Mucosa of descending colon (tissue), 3 donors: ENCODE data around the gene VCX2. TPM values are rescaled to one million over a fixed set of nuclear protein-coding genes. Genes with fewer than 3 reads are reported as not detected.
"Not testable (repeated sequence)": the region's sequence is repeated elsewhere in the genome, so short reads cannot be mapped to it uniquely, and the experiment has no call there.

Experiments used
- ATAC-seq: fragments of 200-7000 bp; cut with Tn5 transposase; one replicate; pipeline ENCODE4 v1.9.1; 2020; ENCODE audit warnings: mild to moderate bottlenecking, moderate library complexity
- DNase-seq, 3 donors: peaks; one replicate each; pipeline ENCODE4 v3.0.0-alpha.2; 2020
- H3K36me3 ChIP-seq: fragments of 200-600 bp; one replicate; pipeline ENCODE4 v1.8.0; 2021; ENCODE audit warnings: low read depth, mild to moderate bottlenecking
- H3K4me1 ChIP-seq: fragments of 200-600 bp; one replicate; pipeline ENCODE4 v1.8.0; 2021; ENCODE audit warnings: low read depth, mild to moderate bottlenecking
- H3K4me3 ChIP-seq: fragments of 200-600 bp; one replicate; pipeline ENCODE4 v1.8.0; 2021; ENCODE audit warnings: mild to moderate bottlenecking
- H3K9me3 ChIP-seq: fragments of 200-600 bp; one replicate; pipeline ENCODE4 v1.8.0; 2021; ENCODE audit warnings: mild to moderate bottlenecking
- CTCF ChIP-seq: fragments of 200-600 bp; IDR thresholded peaks from one replicate; pipeline ENCODE4 v1.8.0; 2022; ENCODE audit warnings: antibody characterized with exemption, mild to moderate bottlenecking
- intact Hi-C, 2 donors: fragments of 100-400 bp; cut with DNase I in 1 of 2; cut with micrococcal nuclease in 1 of 2; formaldehyde crosslinking; loops; one replicate each; pipeline versions ENCODE4 v1.11.0 to v1.11.1; 2022; cut with DNase I, micrococcal nuclease
- total RNA-seq, 3 donors: library from RNA; stranded (reverse); fragmentation: NEBNext Ultra II Directional in 2 of 3; extraction: Animal tissue kit (Norgen Biotek cat#: 25700) in 2 of 3; gene quantifications; one replicate each; pipeline versions ENCODE4 v1.2.1 to v1.2.4, GENCODE V29; 2021 to 2023
- donor health status: DM: no; HTN: no; CAD: no; lungs with moderate emphysema.
- donor health status: DM: no; HTN: no; CAD: no.
- donor health status: DM: no; HTN: yes; CAD: no.

The VCX2 gene
- total RNA-seq, 3 donors from 2014 or later = not detected

- TF ChIP-seq CTCF = no peak
- ATAC-seq = no peak
- Histone ChIP-seq H3K36me3 (no peaks in the 10 kb centered on the region), H3K9me3 (no peaks in the 10 kb centered on the region), H3K4me1 (no peaks in the 10 kb centered on the region), H3K4me3 (no peak overlapping the region)
- intact Hi-C loops = no loop called here
- no peak for DNase-seq
These were observed 31.4 kb downstream of the VCX2 start for GRCh38 chrX:8139716-8140115.

- Histone ChIP-seq H3K4me1 (no peaks in the 10 kb centered on the region), H3K4me3 (no peak overlapping the region), H3K9me3 (no peaks in the 10 kb centered on the region), H3K36me3 (no peaks in the 10 kb centered on the region)
- TF ChIP-seq CTCF = no peak
- DNase-seq (no peak), ATAC-seq (no peak)
- intact Hi-C loops = no loop called here
These were observed 32.8 kb downstream of the VCX2 start for GRCh38 chrX:8138252-8138651.

GRCh38 chrX:8126648-8127047 lies 44.4 kb downstream of the VCX2 start:
- no peak for TF ChIP-seq CTCF
- Histone ChIP-seq H3K4me3 (no peak overlapping the region), H3K9me3 (no peaks in the 10 kb centered on the region), H3K4me1 (no peaks in the 10 kb centered on the region), H3K36me3 (no peaks in the 10 kb centered on the region)
- intact Hi-C loops = no loop called here
- ATAC-seq = no peak
- no peak for DNase-seq

GRCh38 chrX:8126092-8126491 lies 45.0 kb downstream of the VCX2 start:
- intact Hi-C loops = no loop called here
- no peak for TF ChIP-seq CTCF
- DNase-seq (no peak), ATAC-seq (no peak)
- Histone ChIP-seq H3K4me3 (no peak overlapping the region), H3K4me1 (no peaks in the 10 kb centered on the region), H3K9me3 (no peaks in the 10 kb centered on the region), H3K36me3 (no peaks in the 10 kb centered on the region)

- Histone ChIP-seq H3K4me3 (no peak overlapping the region), H3K9me3 (no peaks in the 10 kb centered on the region), H3K4me1 (no peaks in the 10 kb centered on the region), H3K36me3 (no peaks in the 10 kb centered on the region)
- ATAC-seq (no peak), DNase-seq (peak in 1 of 3 donors; percentile 27)
- intact Hi-C loops = no loop called here
- TF ChIP-seq CTCF = no peak
These were observed 45.5 kb downstream of the VCX2 start for GRCh38 chrX:8125566-8125965.

- TF ChIP-seq CTCF = no peak
These were observed 48.5 kb downstream of the VCX2 start for GRCh38 chrX:8122538-8122937.

GRCh38 chrX:8121391-8121790 lies 49.7 kb downstream of the VCX2 start:
- intact Hi-C loops = not testable (repeated sequence)

More at GRCh38 chrX:8122538-8122937, 48.5 kb downstream of the VCX2 start:
- H3K9me3 ChIP-seq = no peaks in the 10 kb centered on the region
- intact Hi-C loops = no loop called here
- no peak for ATAC-seq
- H3K4me1 ChIP-seq = no peaks in the 10 kb centered on the region
- no peak for DNase-seq
- no peaks in the 10 kb centered on the region for H3K36me3 ChIP-seq
- no peak overlapping the region for H3K4me3 ChIP-seq

More at GRCh38 chrX:8121391-8121790, 49.7 kb downstream of the VCX2 start:
- not testable (repeated sequence) for H3K36me3 ChIP-seq, H3K4me1 ChIP-seq, DNase-seq, H3K9me3 ChIP-seq, H3K4me3 ChIP-seq, ATAC-seq
